Thoracic aorta (tissue), 2 donors: Measurements from ENCODE around the gene PARD3. TPM values are rescaled to one million over a fixed set of nuclear protein-coding genes. Genes with fewer than 3 reads are reported as not detected.
"Not testable (repeated sequence)": the region's sequence is repeated elsewhere in the genome, so short reads cannot be mapped to it uniquely, and the experiment has no call there.

Source experiments
- ATAC-seq: fragments of 150-250 bp; one replicate; pipeline ENCODE4 v1.8.0; 2017; ENCODE audit warnings: low read depth; ENCODE audit not compliant: insufficient number of reproducible peaks, low FRiP score
- DNase-seq: peaks from one replicate; pipeline ENCODE4 v3.0.0-alpha.2; 2020; ENCODE audit warnings: low spot score
- H3K27ac ChIP-seq, 2 donors: fragments of 200-600 bp; sonication (generic); 1 replicate in 1 of 2; 2 replicates in 1 of 2; pipeline ENCODE4 v1.5.1; 2016; ENCODE audit warnings: mild to moderate bottlenecking in 2 of 2, moderate library complexity in 2 of 2
- H3K27me3 ChIP-seq: fragments of 200-600 bp; sonication (generic); replicated peaks from 2 replicates; pipeline ENCODE4 v1.6.0; 2016; ENCODE audit warnings: mild to moderate bottlenecking; ENCODE audit not compliant: insufficient read depth
- H3K36me3 ChIP-seq: fragments of 200-600 bp; sonication (generic); one replicate; pipeline ENCODE4 v1.5.1; 2016
- H3K4me1 ChIP-seq, 2 donors: fragments of 200-600 bp; sonication (generic); 1 replicate in 1 of 2; 2 replicates in 1 of 2; pipeline versions ENCODE4 v1.5.1 to v1.6.0; 2016; ENCODE audit warnings: low read depth in 2 of 2, mild to moderate bottlenecking in 1 of 2; ENCODE audit not compliant: control insufficient read depth in 1 of 2
- H3K4me3 ChIP-seq: fragments of 200-600 bp; sonication (generic); 2 replicates; pipeline ENCODE4 v1.5.1; 2016; ENCODE audit warnings: mild to moderate bottlenecking
- H3K9me3 ChIP-seq: fragments of 200-600 bp; sonication (generic); 2 replicates; pipeline ENCODE4 v1.5.1; 2016
- total RNA-seq, 2 donors: library from RNA; depleted of rRNA; stranded (reverse); fragments of >200 nt; gene quantifications; one replicate each; pipeline versions ENCODE4 v1.1.0 to v1.2.3, GENCODE V29; 2016
- TF ChIP-seq, protein P1 (sequence below): fragments of 200-600 bp; sonication (generic); IDR thresholded peaks from one replicate; pipeline ENCODE4 v1.5.1; 2019; ENCODE audit warnings: antibody characterized with exemption

Gene PARD3
- total RNA-seq, 2 donors from 2014 or later, result 16.7 to 34.5 TPM

DNA sequence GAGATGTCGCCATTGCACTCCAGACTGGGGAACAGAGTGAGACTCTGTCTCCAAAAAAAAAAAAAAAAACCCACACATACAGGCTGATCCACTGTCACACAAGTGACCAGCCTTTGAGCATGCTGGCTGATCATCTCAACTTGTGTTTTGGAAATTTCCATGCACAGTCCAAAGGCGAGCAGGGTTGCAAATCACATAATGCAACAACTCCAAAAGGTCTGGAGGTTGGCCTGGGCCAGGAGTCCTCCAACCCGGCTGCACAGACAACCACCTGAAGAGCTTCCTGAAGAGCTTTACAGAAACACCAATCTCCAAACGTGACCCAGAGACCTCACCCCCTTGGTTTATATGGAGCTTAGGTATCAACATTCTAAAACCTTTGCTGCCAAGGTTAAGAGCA, 16.4 kb downstream of the PARD3 start:
- no peaks in the 10 kb centered on the region for H3K36me3 ChIP-seq
- no peaks in the 10 kb centered on the region for H3K9me3 ChIP-seq
- no peak overlapping the region for H3K27ac ChIP-seq
- TF ChIP-seq, protein P1, sequence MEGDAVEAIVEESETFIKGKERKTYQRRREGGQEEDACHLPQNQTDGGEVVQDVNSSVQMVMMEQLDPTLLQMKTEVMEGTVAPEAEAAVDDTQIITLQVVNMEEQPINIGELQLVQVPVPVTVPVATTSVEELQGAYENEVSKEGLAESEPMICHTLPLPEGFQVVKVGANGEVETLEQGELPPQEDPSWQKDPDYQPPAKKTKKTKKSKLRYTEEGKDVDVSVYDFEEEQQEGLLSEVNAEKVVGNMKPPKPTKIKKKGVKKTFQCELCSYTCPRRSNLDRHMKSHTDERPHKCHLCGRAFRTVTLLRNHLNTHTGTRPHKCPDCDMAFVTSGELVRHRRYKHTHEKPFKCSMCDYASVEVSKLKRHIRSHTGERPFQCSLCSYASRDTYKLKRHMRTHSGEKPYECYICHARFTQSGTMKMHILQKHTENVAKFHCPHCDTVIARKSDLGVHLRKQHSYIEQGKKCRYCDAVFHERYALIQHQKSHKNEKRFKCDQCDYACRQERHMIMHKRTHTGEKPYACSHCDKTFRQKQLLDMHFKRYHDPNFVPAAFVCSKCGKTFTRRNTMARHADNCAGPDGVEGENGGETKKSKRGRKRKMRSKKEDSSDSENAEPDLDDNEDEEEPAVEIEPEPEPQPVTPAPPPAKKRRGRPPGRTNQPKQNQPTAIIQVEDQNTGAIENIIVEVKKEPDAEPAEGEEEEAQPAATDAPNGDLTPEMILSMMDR, result no peak
- ATAC-seq (no peak), DNase-seq (no peak)
- no peak overlapping the region for H3K4me3 ChIP-seq
- peaks cover 0 to 12% of the 10 kb centered on the region in 2 donors for H3K4me1 ChIP-seq
- H3K27me3 ChIP-seq, result no peaks in the 10 kb centered on the region

DNA sequence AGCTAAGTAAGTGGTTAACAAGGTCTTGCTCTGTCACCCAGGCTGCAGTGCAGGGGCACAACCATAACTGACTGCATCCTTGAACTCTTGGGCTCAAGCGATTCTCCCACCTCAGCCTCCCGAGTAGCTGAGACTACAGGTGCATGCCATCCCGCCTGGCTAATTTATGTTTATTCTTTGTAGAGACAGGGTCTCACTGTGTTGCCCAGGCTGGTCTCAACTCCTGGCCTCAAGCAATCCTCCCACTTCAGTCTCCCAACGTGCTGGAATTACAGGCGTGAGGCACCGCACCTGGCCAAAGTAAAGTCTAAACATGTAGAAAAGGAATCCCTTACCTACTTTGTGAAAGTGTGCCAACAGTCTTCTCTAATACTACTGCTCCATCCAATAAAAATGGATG, 17.9 kb downstream of the PARD3 start:
- Histone ChIP-seq H3K4me3 (no peak overlapping the region), H3K9me3 (no peaks in the 10 kb centered on the region), H3K27ac (no peak overlapping the region), H3K36me3 (no peaks in the 10 kb centered on the region), H3K27me3 (no peaks in the 10 kb centered on the region), H3K4me1 (peaks cover 0 to 12% of the 10 kb centered on the region in 2 donors)
- no peak for DNase-seq
- TF ChIP-seq, protein P1, result no peak
- ATAC-seq, result no peak

- H3K27ac ChIP-seq, result no peak overlapping the region
- ATAC-seq, result no peak
- TF ChIP-seq, protein P1, result no peak
- no peaks in the 10 kb centered on the region for H3K36me3 ChIP-seq
- peaks cover 0 to 9% of the 10 kb centered on the region in 2 donors for H3K4me1 ChIP-seq
- DNase-seq, result no peak
- H3K4me3 ChIP-seq, result no peak overlapping the region
- no peaks in the 10 kb centered on the region for H3K9me3 ChIP-seq
- H3K27me3 ChIP-seq, result no peaks in the 10 kb centered on the region
Measured at GRCh38 chr10:34796133-34796532, 19.0 kb downstream of the PARD3 start.

DNA sequence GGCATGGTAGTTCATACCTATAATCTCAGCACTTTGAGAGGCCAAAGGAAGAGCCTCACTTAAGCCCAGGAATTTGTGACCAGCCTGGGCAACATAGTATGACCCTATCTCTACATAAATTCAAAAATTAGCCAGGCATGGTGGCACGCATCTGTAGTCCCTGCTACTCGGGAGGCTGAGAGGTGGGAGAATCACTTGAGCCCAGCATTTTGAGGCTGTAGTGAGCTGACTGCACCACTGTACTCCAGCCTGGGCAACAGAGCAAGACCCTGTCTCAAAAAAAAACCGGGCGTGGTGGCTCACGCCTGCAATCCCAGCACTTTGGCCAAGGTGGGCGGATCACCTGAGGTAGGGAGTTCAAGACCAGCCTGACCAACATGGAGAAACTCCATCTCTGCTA, 19.8 kb downstream of the PARD3 start:
- no peak overlapping the region for H3K27ac ChIP-seq
- H3K4me1 ChIP-seq, result peaks cover 3 to 10% of the 10 kb centered on the region in 2 donors
- H3K4me3 ChIP-seq, result no peak overlapping the region
- no peak for ATAC-seq
- TF ChIP-seq, protein P1, result no peak
- H3K9me3 ChIP-seq, result no peaks in the 10 kb centered on the region
- H3K27me3 ChIP-seq, result no peaks in the 10 kb centered on the region
- no peaks in the 10 kb centered on the region for H3K36me3 ChIP-seq
- DNase-seq, result no peak

- no peaks in the 10 kb centered on the region for H3K36me3 ChIP-seq
- peaks cover 3 to 15% of the 10 kb centered on the region in 2 donors for H3K4me1 ChIP-seq
- ATAC-seq (no peak), DNase-seq (no peak)
- TF ChIP-seq, protein P1, result no peak
- no peaks in the 10 kb centered on the region for H3K27me3 ChIP-seq
- H3K9me3 ChIP-seq, result no peaks in the 10 kb centered on the region
- no peak overlapping the region for H3K4me3 ChIP-seq
- H3K27ac ChIP-seq, result no peak overlapping the region
Measured at GRCh38 chr10:34794835-34795234, 20.3 kb downstream of the PARD3 start.

- ATAC-seq, result not testable (repeated sequence)
Measured at GRCh38 chr10:34793581-34793980, 21.5 kb downstream of the PARD3 start.

More at GRCh38 chr10:34793581-34793980, 21.5 kb downstream of the PARD3 start:
- H3K4me3 ChIP-seq, H3K9me3 ChIP-seq, H3K27me3 ChIP-seq, DNase-seq, H3K36me3 ChIP-seq, H3K27ac ChIP-seq: not testable (repeated sequence)
- peaks cover 3 to 17% of the 10 kb centered on the region in 2 donors for H3K4me1 ChIP-seq
